OCI-LY3 (cell line): ENCODE measurements around the gene ARHGAP29.

Experiments
- EZH2phosphoT487 ChIP-seq: fragments of 200-600 bp; shearing (Covaris generic); IDR thresholded peaks from 2 replicates; pipeline ENCODE4 v1.6.1; 2018; ENCODE audit warnings: antibody characterized with exemption, mixed run types, low read depth
- TF ChIP-seq, protein P1 (sequence below): fragments of 200-600, 300-600 bp; sonication (generic); IDR thresholded peaks from 2 replicates; pipeline ENCODE4 v1.5.1; 2014; ENCODE audit warnings: antibody characterized with exemption, low read length, low read depth

- TF ChIP-seq, protein P1, sequence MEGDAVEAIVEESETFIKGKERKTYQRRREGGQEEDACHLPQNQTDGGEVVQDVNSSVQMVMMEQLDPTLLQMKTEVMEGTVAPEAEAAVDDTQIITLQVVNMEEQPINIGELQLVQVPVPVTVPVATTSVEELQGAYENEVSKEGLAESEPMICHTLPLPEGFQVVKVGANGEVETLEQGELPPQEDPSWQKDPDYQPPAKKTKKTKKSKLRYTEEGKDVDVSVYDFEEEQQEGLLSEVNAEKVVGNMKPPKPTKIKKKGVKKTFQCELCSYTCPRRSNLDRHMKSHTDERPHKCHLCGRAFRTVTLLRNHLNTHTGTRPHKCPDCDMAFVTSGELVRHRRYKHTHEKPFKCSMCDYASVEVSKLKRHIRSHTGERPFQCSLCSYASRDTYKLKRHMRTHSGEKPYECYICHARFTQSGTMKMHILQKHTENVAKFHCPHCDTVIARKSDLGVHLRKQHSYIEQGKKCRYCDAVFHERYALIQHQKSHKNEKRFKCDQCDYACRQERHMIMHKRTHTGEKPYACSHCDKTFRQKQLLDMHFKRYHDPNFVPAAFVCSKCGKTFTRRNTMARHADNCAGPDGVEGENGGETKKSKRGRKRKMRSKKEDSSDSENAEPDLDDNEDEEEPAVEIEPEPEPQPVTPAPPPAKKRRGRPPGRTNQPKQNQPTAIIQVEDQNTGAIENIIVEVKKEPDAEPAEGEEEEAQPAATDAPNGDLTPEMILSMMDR, result no peak
- TF ChIP-seq EZH2phosphoT487, result no peak
Measured at GRCh38 chr1:94274561-94274960, 37.2 kb upstream of the ARHGAP29 start.
